Cerebellar cortex (tissue), 1 donor: Measurements from ENCODE around the gene C14orf132.

Experiments
- DNase-seq: peaks from one replicate; pipeline ENCODE4 v3.0.0-alpha.2; 2015; ENCODE audit warnings: low spot score

C14orf132 gene

DNA sequence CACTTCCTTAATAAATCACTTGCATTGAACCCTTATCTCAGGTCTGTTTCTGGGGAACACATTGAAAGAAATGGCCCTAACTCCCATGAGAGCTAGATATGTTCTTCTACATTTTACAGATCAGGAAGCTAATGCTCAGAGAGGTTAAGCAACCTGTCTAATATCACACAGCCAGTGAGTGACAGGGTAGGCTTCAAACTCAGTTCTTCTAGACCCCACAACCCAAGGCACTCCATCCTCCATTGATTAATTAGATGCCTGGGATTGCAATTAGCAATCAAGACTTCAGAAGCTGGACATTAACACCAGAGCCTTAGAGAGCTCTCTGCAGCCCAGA lies 59.8 kb downstream of the C14orf132 start:
- DNase-seq: no peak

DNA sequence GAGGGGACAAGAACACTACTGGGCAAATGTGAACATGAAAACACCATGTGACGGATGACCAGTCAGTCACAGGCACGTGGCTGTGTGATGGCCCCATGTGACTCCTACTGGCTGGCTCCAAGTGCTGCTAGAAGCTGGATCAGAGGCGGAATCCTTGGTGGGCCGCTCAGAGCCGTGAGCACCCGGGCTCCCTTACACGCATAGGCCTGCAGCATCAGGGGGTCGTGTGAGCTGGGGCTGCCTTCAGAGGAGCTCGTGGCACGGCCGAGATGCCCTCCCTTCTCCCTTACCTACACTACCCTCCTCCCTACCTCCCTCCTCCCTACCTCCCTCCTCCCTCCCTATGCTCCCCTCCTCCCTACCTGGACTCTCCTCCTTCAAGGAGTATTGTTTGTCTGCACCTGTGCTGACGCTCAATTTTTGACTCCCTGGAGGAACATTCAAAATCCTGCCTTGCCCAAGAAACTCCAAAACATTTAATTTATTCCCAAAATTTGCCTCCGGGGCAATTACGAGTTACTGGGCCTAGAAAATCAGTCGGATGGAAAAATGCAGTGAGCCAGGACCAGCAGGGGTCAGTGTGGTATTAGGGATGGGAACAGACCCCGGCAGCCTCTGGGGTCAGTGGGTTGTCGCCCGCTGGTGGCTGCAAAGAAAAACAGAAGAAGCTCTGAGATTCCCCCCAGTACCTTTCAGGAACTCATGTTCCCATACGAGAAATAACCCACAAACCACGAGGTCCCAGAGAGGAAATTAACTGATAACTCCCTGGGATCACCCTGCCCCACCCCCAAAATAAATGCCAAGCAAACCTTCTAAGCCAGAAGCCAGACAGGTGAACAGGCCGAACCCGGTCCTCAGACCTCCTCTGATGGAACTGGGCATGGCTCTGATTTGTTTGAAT lies 61.3 kb downstream of the C14orf132 start:
- peak; percentile 80 for DNase-seq

DNA sequence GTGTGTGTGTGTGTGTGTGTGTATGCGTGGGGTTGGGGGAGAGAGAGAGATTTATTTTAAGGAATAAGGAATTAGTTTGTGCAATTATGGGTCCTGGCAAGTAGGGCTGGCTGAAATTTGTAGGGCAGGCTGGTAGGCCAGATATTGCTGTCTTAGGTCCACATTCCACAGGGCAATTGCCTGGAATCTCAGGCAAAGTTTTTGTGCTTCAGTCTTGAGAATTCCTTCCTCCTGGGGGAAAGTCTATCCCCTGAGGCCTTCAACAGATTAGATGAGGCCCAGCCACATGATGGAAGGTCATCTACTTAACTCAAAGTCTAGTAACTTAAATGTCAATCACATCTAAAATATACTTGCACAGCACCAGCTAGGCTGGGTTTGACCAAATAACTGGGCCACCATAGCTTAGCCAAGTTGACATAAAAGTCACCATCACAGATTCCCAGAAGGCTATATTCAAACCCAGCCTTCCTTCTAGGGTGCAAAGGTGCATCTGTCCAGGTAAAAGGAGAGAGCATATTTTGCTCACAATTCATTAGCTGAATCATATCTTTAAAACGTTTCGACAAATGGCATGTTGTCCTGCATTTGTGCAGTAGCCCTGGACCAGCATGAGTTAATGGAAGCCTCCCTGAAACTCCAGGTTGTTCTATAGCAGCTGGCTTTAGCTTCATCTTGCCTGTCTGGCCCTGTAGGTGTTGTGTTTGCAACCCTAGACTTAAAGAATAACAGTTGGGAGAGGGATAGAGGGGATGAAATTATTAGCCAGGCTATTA lies 63.1 kb downstream of the C14orf132 start:
- no peak for DNase-seq

DNA sequence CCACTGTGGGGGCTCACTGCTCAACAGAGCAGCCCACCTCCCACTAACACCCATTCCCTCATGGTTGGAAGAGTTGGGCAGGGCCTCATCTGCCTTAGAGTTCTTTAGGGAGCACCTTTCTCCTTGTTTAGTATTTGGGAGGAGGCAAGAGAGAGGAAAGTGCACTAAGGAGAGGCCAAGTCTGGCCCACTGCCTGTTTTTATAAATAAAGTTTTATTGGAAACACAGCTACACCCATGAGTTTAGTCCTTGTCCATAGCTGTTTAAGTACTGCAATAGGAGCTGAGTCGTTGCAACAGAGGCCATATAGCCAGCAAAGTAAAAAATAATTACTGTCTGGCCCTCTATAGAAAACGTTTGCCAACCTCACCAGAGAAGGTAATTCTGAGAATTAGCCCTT lies 63.9 kb downstream of the C14orf132 start:
- no peak for DNase-seq

DNA sequence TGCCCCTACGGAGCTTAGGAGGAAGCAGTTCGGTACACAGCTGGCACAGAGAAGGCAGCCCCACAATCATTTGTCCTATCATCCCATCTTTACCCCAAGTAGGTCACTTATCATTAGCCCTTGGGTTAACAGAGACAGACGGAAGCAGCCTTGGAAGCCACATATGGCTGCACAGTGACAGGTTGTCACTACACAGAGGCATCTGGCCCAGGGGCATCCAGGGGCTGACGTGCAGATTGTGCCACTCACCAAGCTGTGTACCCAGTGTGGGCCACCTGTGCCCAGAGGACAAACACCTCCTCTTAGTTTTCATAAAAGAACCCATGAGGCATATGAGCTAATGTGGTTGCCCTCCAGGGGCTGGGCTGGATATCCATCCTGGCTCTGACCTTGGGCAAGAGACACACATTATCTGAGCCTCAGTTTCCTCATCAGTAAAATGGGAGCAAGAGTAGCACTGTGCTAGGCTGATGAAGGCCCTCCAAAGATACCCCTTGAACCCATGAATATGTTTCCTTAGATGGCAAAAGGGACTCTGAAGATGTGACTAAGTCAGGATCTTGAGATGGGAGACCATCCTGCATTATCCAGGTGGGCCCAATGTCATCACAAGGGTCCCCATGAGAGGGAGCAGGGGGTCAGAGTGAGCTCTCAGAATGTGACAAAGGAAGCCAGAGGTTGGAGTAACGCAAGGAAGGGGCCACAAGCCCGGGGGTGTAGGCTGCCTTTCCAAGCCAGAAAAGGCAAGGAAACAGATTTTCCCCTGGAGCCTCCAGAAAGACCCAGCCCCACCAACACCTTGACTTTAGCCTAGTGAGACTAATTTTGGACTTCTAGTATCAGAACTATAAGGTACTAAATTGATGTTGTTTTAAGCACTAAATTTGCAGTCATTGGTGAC lies 64.6 kb downstream of the C14orf132 start:
- no peak for DNase-seq

DNA sequence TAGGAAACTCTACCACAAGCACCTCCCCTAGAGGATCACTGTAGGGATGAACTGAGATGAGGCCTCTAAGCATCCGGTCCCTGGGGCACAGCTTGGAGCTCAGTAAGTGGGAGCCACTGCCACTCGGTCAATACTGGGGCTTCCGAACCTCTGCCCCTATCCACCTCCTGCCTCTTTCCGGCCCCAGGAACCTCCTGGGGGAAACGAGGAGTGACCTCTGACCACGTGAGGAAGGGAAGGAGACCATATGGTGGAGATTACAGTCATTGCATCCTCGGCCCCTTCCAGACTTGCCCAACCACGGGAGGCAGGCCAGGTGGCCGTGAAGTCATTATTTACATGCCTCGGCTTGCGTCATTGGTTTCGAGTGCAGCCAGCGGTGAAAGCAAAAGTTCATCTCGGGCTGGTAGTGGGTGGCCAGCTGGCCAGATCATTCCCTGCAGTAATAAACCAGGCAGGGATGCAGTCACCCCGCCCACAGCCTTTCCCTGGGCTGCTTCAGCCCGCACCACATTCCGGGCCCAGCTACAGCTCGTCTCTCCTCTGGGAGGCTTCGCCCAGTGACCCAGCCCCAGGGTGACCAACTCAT lies 65.4 kb downstream of the C14orf132 start:
- DNase-seq: no peak

DNA sequence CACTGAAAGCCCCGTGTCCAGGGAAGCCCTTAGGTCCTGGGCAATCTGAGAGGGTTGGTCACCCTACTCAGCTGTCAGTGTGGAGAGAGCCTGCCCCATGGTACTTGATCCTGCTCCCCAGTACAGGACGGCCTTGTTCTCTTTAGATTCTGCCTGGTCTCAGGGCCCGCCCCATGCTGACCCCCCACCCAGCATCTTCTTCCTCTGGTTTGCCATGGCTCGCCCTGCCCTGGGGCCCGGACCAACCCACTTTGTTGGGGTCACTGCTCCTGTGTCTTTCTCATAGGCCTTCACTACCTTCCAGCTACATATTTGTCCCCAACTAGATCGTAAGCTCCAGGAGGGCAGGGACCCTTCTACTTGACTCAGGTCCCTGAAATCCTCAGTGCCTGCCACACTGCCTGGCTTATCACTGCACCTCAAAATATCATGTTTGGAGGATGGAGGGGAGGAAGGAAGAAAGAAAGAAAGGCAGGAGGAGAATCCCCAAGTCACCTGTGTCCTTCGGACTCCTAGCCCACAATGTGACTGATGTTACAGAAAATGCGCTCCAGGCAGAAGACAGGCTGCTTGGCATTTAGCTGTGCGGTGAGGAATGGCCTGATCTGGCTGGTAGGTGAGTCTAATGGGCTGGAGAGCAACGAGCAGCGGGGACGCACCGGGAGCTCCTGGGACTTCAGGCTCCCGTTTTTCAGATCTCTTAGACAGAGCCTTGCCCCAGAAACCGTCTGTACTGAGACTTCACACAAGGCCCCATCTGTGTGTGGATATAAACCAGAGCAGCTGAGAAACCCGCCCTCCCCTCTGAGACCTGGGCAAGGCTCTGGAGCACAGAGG lies 66.1 kb downstream of the C14orf132 start:
- DNase-seq: no peak

DNA sequence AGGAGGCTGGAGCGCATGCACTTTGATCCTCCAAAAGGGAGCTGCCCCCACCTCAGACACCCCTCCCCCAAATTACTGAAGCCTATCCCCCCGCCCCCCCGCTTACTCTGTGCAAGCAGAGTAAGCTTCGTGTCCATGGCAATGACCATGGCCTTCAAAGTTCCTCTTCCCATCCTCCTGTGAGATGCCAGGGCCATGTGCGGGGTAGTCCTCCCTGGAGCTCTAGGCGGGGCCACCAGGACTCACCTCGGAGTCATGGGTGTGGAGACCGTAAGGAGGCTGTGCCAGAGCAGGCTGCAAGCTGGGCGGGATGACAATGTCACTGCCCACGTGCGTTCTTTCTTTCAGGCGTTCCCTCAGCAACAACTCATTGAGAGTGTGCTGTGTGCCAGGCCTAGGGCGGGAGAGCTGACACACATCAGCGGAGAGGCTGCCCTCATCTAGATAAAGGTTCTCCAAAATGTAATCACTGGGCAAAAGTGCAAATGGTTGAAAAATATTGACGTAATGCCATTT lies 66.8 kb downstream of the C14orf132 start:
- DNase-seq: no peak

DNA sequence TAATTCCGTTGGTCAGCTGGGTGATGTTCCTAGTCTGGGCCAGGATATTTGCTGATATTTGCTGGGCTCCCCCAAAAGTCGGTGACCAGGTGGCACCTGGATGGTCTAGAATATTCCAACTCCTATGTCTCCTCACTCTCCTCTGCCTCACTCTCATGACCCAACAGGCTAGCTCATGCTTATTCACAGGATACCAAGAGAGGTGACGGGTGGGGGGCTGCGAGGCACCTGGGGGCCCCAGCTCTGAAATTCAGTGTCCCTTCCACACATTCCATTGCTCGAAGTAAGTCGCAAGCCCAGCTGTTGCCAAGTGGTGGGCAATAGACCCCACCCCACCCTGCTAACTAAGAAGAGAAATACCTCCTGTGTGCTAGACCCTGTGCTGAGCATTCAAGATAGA lies 67.7 kb downstream of the C14orf132 start:
- no peak for DNase-seq

DNA sequence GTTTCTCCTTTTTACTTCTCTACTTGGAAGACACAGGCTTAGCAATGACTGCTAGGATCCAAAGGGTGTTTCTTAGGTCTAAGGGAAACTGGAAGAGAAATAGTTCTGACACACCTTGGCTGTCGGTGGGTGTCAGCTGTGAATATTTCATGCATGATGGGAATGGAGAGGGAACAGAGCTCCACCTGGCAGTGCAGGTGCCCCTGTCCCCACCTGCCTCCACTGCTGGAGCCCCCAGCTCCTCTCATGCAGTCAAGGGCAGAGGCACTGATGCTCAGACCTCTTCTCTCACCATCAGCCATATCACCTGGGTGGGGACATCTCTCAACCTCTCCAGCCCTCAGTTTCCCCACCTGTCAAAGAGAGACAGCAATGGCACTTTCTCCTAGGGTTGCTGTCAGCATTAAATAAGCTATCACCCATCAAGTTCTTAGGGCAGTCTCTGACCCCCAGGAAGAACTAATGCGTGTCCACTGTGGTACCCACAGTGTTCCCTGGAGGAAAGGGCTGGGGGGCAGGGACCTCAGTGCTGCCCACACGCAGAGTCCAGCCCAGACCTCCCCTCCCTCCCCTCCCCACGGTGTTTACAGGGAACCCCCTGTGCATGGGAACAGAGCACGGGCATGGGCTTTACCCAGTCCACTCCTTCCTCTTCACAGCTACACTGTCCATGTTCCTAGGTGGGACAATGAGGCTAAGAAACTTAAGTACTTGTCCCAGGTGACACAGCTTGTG lies 69.1 kb downstream of the C14orf132 start:
- DNase-seq: no peak

DNA sequence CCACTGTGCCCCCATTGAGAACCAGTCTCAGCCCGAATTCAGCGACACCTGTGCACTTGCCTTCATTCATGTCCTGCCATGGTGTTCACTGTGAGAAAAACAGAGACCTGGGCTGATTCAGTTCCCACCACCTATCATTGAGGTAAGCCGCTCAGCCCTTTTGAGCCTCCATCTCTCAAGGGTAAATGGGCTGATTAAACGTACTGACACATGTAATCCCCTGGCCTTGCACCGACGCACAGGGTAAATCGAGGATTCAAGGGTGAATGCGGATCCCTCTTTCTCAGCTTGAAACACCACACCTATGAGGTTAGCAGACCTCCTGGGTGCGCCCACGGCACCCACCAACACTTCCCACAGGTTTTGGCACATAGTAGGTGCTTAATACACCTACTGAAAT lies 69.7 kb downstream of the C14orf132 start:
- DNase-seq: no peak

DNA sequence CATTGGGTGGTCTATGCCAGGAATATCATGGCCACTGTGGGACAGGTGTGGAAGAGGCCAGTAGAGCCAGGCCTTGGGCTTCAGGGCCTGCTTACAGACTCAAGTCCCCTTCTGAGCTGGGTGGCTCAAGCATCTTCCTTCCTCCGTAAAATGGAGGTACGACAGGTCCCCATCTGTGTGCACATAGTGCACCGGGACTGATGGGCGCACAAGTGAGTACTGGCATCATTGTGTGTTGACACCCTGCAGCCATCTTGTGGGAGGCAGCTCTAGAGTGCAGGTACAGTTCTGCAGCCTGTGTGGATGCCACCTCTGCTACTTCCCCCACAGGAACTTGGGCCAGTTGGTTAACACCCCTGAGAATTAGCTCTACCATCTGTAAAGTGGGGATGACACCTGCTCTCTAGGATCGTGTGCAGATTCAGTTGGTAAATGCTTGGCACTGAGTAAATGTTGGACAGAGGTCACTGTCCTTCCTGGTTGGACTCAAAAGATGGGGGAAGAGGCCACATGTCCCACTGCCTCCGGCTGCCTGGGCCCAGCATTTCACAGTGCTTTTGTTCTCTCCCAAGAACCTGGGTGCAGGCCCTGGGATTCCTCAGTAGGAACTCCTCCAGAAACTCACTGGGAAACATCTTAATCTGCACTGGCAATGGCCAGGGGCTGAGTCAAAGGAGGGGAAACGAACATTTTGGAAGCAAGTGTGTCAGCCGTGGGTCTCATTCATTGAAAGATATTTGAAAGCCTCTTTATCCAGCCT lies 70.6 kb downstream of the C14orf132 start:
- no peak for DNase-seq

DNA sequence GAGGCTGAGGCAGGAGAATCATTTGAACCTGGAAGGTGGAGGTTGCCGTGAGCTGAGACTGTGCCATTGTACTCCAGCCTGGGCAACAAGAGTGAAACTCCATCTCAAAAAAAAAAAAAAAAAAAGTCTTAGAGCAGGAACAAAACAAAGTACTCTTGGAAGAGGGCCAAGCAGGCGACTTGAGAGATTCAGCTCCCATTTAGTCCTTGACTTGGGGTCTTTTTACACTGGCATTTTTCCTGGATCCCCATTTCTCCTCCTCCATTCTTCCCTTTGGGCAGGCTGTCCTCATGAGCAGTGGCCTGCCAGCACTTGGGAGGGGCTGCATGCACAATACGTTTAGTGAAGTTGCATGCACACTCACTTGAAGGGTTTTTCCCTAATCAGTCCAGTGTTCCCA lies 72.9 kb downstream of the C14orf132 start:
- no peak for DNase-seq

DNA sequence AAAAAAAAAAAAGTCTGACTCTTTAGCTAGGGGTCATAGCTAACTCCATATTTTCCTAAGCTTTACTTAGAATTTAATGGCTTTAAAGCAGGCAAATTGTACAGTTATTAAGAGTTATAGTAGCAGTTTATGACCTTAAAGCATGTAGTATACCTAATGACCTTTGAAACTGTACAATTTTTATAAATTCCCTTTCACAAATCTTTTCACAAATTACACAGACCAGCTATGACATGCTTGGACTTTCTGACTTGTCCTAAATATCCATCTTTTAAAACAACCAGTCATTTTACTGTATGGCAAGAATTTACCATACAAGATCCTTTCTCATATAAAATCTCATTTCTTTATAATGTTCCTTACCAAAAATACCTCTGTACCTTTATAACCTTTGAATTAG lies 74.8 kb downstream of the C14orf132 start:
- DNase-seq: no peak

DNA sequence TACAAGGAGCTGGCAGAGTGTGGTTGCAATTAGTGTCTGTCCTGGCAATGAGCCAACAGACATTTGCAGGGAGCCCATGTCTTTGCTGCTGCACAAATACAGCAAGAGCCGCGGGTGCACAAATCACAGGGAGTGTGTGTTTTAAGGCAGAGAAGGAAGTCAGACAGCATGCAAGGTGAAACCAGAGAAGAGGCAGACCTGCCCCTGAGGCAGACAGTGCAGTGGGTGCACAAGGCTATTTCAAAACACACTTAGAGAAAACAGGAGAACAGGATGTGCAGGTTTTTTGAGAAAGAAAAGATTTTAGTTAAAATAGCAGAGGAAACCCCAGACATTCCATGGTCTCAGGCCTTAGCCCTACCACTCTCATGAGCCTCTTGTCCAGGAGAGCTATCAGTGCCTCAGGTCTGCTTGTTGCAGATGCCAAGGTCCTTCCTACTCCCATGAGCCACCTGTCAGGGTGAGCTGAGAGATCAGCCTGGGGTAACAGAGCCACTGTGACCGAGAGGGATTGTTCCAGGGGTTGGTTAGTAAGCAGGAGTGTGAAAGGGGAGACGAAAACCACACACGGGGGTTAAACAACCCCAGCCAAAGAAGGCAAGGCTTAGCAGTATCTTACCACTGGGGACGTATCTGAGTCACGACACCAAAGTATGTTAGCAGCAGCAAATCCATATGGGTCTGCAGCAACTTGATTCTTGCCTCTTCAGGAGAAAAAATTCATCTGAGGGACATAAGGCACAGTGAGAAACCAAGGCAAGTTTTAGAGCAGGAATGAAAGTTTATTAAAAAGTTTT lies 78.1 kb downstream of the C14orf132 start:
- DNase-seq: no peak

DNA sequence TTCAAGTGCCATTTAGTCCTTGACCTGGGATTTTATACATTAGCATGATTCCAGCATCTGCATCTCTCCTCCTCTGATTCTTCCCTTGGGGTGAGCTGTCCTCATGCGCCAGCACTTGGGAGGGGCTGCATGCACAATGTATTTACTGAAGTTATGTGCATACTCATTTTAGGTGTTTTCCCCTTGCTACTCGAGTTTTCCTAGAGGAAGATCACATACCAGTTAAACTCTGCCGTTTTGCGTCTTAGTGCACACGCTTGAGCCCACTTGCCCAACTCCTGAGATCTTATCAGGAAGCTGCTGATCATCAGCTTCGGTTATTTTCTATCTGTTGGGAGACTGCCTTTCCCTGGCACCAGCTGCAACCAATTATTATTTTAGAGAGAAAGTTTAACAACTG lies 78.8 kb downstream of the C14orf132 start:
- no peak for DNase-seq

DNA sequence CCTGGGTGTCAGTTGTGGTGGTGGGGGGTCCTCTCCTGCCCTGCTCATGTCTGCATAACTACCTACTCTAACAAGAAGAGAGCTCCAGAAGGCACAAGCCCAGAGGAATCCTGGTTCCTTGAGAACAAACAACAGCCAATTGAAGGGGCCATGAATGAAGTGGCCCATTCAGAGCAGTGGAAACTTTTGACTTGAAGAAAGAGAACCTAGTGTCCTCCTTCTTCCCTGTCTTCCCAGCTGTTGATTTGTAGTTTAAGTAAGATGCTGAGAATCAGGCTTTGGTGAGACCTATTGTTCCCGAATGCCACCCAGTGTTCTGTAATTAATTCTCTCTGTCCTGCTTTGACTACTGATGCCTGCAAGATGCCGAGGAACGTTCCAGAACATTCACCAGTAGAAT lies 79.2 kb downstream of the C14orf132 start:
- DNase-seq: no peak

DNA sequence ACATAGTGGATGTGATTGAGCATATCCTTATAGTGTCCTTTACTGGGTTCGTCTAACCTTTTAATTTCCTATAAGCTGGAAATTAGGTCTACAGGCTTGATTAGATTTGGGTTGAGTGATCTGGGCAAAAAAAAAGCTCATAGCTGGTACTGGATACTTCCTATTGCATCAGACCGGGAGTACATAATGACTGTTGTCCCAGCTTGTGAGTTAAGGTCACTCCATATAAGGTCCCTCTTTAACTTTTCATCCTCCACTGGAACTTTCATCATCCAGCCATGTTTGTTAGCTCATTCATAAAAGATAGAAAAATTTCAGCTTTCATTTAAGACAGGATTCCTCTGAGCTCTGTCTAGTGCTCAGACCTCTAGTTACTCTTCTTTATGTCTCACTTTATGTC lies 80.8 kb downstream of the C14orf132 start:
- DNase-seq: no peak

DNA sequence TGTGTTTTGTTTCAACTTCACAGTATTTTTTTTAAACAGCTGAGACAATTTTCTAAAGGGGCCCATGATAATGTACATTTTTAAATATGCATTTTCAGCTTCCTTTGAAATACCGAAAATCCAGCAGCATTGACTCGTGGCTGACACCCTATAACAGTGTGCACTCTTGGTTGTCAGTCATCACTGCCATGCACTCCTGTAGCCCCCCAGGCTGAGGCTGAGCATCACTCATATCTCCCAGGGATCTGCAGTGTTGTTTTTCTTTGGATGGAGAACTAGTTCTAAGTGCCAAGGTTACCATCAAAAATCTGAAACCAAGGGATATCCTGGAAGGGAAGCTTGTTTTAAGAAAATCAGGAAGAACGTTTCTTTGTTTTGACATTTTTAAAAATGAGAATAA lies 81.2 kb downstream of the C14orf132 start:
- no peak for DNase-seq
